Suppressor macrophage treated with lipopolysaccharide for 4 hours (primary cell): ENCODE results near the gene KCND2.
"Not testable (repeated sequence)": the region's sequence is repeated elsewhere in the genome, so short reads cannot be mapped to it uniquely, and the experiment has no call there.

ENCODE experiments used
- DNase-seq: peaks from one replicate; pipeline ENCODE4 v3.0.0-alpha.2; 2020

The KCND2 gene

DNA sequence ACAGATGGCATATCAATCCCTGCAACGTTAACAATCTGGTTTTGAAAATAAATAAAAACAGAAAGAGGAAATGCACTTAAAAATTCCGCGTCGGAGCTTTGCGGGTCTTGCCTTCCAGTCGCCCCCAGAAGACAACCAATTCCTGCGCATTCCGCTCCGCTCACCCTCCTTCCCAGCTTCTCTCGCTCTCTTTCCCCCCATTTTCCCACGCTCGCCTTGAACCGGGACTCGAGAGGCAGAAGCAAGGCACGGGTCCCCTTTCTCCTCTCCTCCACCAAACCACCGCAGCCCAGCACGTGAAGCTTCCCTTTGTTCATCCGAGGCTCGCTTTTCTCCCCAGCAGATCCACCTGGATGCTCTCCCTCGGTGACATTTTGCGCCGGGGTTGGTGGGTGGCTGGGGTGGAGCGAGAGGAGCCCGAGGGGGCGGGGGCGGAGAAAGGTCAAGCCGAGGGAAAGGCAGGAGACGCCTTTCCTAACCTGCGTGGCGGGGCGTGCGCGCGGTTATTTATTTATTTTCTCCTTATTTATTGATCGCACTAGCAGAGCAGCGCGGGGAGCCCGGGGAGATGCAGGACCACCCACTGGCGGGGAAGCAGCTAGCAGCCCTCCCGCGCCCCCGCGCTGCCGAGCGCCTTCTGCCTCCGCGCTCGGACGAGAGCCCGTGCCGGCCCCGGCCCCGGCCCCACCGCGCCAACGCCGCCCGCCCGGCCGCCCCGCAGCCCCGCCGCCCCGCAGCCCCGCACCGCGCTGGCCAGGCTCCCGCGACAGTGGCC lies at the start of gene KCND2:
KCND2 (plus strand) TSS at position 475 of the 775 bp plus-strand sequence.
- DNase-seq, result no peak

DNA sequence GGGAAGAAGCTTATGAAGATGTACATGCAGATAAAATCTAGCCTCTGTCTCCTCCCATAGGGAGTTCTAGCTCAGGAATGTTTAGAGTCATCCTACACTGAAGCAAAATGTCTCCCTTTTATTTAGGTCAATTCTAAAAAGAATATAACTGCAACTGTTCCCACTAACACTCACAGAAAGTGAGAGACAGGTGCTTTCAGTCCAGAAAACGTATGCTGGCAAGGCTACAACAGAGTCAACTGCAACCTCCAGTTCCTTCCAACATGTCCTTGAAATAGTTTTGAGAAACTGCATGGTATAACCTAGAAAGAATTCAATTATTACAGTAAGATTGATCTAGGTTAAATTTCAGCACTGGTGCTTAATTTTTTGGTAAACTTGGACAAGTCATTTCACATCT lies 46.8 kb upstream of the KCND2 start:
- DNase-seq, result no peak

DNA sequence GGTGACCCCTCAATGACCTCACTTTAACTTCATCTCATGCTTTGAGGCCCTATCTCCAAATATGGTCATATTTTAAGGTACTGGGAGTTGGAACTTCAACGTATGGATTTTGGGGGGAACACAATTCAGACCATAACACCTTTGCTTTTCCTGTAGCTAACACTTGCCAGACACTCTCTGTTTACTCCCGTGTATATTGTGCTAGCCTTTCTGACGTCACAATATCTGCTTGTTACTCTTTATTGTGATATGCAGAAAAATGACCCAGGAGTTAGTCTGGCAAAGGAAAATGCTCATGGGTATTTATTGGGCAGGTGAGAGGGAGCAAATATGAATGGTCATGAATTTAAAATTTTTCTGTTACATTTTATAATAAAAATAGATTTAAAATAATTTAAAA lies 45.7 kb upstream of the KCND2 start:
- no peak for DNase-seq

- DNase-seq, result no peak
Measured at GRCh38 chr7:120229084-120229483, 43.9 kb upstream of the KCND2 start.

DNA sequence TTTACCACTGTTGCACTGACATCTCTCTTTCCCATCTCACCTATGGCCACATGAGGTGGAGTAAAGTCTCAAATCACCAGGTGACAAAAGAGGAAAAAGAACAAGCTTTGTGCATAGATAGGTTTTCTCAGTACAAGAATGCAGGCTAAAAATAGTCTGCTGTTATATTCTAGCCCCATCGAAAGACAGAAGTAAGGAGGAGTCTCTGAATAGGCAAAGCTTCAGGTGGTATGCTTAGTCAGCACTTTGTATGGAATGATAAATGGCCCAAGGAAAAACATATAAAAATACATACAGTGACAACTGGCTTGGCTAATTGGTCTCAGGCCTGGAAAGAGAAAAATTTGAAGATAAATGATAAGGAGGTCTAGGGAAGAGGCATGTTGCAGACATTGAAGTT lies 39.6 kb upstream of the KCND2 start:
- DNase-seq, result no peak

- DNase-seq, result not testable (repeated sequence)
Measured at GRCh38 chr7:120240350-120240749, 32.6 kb upstream of the KCND2 start.

- DNase-seq, result no peak
Measured at GRCh38 chr7:120241973-120242372, 31.0 kb upstream of the KCND2 start.

DNA sequence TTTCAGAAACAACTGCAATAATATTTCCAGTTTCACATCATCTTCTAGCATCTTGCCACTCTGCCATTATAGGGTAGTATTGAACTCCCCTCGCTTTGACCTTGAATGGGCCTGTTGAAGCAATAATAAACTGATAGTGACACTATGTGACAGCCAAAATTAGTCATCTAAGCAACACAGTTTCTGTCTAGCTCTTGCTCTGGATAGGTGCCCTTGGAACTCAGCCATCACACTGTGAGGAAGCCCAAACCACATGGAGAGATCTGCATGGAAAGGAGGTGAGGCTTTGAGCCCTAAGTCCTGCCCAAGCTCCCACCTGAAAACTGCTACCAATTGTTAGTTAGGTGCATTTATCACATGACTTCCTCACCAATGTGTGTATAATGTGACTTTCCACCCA lies 18.1 kb upstream of the KCND2 start:
- no peak for DNase-seq

GRCh38 chr7:120256344-120257070 lies 16.5 kb upstream of the KCND2 start:
- DNase-seq, result no peak

DNA sequence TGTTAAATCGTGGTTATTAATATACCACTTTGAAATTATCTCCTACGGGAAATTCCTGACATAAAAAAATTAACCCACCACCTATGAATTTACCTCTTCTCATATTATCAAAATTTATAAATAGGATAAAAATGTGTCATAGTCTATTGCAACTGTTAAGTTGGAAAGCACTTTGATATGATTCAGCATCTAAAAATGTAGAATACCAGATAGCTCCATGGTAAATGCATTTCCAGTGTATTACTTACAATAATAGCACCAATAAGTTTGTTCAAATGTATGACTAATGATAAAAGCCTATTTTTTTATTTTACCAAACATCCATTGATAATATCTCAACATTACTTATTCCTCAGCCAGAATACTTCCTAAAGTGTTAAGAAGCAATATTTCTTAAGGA lies 13.6 kb upstream of the KCND2 start:
- DNase-seq, result no peak

GRCh38 chr7:120260111-120260510 lies 12.9 kb upstream of the KCND2 start:
- DNase-seq, result no peak

- DNase-seq, result peak; percentile 24
Measured at GRCh38 chr7:120272261-120272660, 714 bp upstream of the KCND2 start.

- DNase-seq, result no peak
Measured at GRCh38 chr7:120273476-120273975, 551 bp downstream of the KCND2 start.

DNA sequence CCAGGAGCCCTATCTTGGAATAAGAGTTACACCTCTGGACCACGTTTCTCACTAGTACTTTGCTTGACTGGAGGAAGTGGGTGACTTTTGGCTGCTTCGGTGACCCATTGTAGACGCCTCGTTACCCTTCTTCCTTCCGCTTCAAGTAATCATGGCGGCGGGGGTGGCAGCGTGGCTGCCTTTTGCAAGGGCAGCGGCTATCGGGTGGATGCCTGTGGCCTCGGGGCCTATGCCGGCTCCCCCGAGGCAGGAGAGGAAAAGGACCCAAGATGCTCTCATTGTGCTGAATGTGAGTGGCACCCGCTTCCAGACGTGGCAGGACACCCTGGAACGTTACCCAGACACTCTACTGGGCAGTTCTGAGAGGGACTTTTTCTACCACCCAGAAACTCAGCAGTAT lies 1.5 kb downstream of the KCND2 start:
- DNase-seq, result no peak

DNA sequence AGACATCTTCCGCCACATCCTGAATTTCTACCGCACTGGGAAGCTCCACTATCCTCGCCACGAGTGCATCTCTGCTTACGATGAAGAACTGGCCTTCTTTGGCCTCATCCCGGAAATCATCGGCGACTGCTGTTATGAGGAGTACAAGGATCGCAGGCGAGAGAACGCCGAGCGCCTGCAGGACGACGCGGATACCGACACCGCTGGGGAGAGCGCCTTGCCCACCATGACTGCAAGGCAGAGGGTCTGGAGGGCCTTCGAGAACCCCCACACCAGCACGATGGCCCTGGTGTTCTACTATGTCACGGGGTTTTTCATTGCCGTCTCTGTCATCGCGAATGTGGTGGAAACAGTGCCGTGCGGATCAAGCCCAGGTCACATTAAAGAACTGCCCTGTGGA lies 1.9 kb downstream of the KCND2 start:
- DNase-seq, result no peak

GRCh38 chr7:120276720-120277119 lies 3.7 kb downstream of the KCND2 start:
- no peak for DNase-seq

DNA sequence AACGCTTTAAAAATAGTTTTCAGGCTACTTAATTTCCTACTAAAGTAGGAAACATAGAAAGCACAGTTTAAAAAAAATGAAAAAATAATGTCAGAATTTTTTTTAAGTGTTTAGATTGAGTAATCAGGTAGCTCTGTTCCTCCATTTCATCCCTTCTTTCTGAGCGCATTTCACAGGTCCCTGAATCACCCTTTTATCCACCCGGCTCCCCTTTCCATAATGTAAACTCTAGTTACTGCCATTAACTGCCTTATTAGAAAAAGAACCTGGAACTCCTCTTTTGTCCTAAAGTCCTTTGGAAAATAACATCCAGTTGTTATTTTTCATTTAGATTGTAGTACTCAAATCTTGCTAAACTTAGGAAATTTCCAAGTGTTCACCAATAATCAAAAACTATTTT lies 5.8 kb downstream of the KCND2 start:
- DNase-seq, result no peak

DNA sequence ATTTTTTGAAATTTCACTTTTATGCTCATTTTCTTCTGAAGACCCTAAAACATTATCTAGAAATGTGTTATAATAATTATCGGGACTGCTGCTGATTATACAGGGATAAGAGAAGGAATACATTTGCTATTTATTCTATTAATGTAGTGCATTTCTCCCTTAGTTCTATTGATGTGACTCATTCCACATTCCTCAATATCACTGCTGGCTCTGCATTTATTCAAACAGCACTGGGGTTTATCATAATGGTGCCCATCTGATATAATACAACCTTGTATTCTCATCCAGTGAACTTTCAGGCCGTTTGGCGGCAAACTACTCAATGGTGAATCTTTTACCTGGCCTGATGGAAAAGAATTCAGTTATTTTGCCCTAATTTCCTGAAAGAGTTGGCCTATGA lies 7.8 kb downstream of the KCND2 start:
- no peak for DNase-seq

GRCh38 chr7:120293027-120293426 lies 20.1 kb downstream of the KCND2 start:
- DNase-seq, result no peak

- no peak for DNase-seq
Measured at GRCh38 chr7:120302190-120302589, 29.2 kb downstream of the KCND2 start.

DNA sequence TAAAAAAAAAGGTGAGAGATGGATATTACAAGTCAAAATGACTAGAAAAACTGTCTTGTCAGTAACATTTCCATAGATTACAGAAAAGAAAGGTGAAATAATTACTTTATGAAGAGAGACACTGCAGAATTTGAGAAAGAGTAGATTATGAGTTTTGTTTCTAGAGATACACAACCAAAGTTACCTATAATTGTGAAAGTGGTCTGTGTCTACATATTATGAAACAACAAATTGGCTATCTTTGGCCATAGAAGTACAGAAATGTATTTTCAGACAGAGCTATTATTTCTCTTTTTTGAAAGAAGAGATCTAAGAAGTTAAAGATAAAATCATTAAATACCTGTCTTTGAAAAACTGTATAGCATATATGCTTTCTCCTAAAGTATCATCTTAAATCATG lies 30.1 kb downstream of the KCND2 start:
- DNase-seq, result no peak

GRCh38 chr7:120304674-120305073 lies 31.7 kb downstream of the KCND2 start:
- DNase-seq, result no peak

- DNase-seq, result no peak
Measured at GRCh38 chr7:120307991-120308545, 35.1 kb downstream of the KCND2 start.
